Liver (tissue), 9 donors: ENCODE data around the gene LYRM4. TPM values are rescaled to one million over a fixed set of nuclear protein-coding genes. Genes with fewer than 3 reads are reported as not detected.

Experiments
- DNase-seq: peaks from one replicate; pipeline ENCODE4 v3.0.0-alpha.2; 2017; ENCODE audit warnings: low spot score
- H3K27ac ChIP-seq, 2 donors: one replicate each; pipeline ENCODE4 v1.7.0; 2013; ENCODE audit warnings: inconsistent platforms in 2 of 2, low read length in 2 of 2, control low read depth in 1 of 2, low read depth in 1 of 2, mild to moderate bottlenecking in 1 of 2
- H3K27me3 ChIP-seq, 4 donors: one replicate each; pipeline versions ENCODE4 v1.6.1 to v1.7.0; 2013; ENCODE audit warnings: low read length in 3 of 4, inconsistent platforms in 1 of 4, mild to moderate bottlenecking in 1 of 4, moderate library complexity in 1 of 4; ENCODE audit not compliant: control insufficient read depth in 4 of 4, insufficient read depth in 4 of 4
- H3K36me3 ChIP-seq, 4 donors: one replicate each; pipeline versions ENCODE4 v1.6.1 to v1.7.0; 2013; ENCODE audit warnings: low read length in 3 of 4, mild to moderate bottlenecking in 3 of 4, low read depth in 1 of 4, moderate library complexity in 1 of 4; ENCODE audit not compliant: control insufficient read depth in 4 of 4, insufficient read depth in 3 of 4
- H3K4me1 ChIP-seq, 4 donors: one replicate each; pipeline versions ENCODE4 v1.6.1 to v1.7.0; 2013; ENCODE audit warnings: low read length in 3 of 4, mild to moderate bottlenecking in 3 of 4, moderate library complexity in 1 of 4; ENCODE audit not compliant: control insufficient read depth in 4 of 4, insufficient read depth in 4 of 4
- H3K4me3 ChIP-seq, 3 donors: one replicate each; pipeline versions ENCODE4 v1.6.1 to v1.7.0; 2013; ENCODE audit warnings: low read length in 3 of 3, control low read depth in 1 of 3, low read depth in 1 of 3, mild to moderate bottlenecking in 1 of 3
- H3K9ac ChIP-seq, 2 donors: one replicate each; pipeline ENCODE4 v1.7.0; 2013; ENCODE audit warnings: low read length in 2 of 2, mild to moderate bottlenecking in 2 of 2, moderate library complexity in 2 of 2, control low read depth in 1 of 2, low read depth in 1 of 2
- H3K9me3 ChIP-seq, 4 donors: one replicate each; pipeline versions ENCODE4 v1.6.1 to v1.7.0; 2013; ENCODE audit warnings: low read length in 3 of 4; ENCODE audit not compliant: control insufficient read depth in 4 of 4
- CTCF ChIP-seq: fragments of 150-350 bp; IDR thresholded peaks from 2 replicates; pipeline ENCODE4 v1.5.1; 2017; ENCODE audit warnings: improper control_type of control experiment, low read depth, low read length; ENCODE audit not compliant: missing input control
- EGR1 ChIP-seq, 2 donors: IDR thresholded peaks; 2 replicates each; pipeline ENCODE4 v1.6.1; 2016 to 2018; ENCODE audit warnings: antibody characterized with exemption in 2 of 2, low read depth in 2 of 2
- FOXA2 ChIP-seq: IDR thresholded peaks from 2 replicates; pipeline ENCODE4 v1.6.1; 2016; ENCODE audit warnings: antibody characterized with exemption
- HNF4A ChIP-seq, 2 donors: conservative IDR thresholded peaks; 2 replicates each; pipeline ENCODE4 v1.6.1; 2016; ENCODE audit warnings: antibody characterized with exemption in 2 of 2, mild to moderate bottlenecking in 2 of 2
- HNF4G ChIP-seq: IDR thresholded peaks from 2 replicates; pipeline ENCODE4 v1.6.1; 2016; ENCODE audit warnings: antibody characterized with exemption
- JUND ChIP-seq, 2 donors: IDR thresholded peaks; 2 replicates each; pipeline ENCODE4 v1.6.1; 2016; ENCODE audit warnings: antibody characterized with exemption in 2 of 2
- NR2F2 ChIP-seq: IDR thresholded peaks from 2 replicates; pipeline ENCODE4 v1.6.1; 2016; ENCODE audit warnings: antibody characterized with exemption
- RAD21 ChIP-seq, 2 donors: IDR thresholded peaks; 2 replicates each; pipeline ENCODE4 v1.6.1; 2016; ENCODE audit warnings: antibody characterized with exemption in 2 of 2, mild to moderate bottlenecking in 2 of 2
- REST ChIP-seq: IDR thresholded peaks from 2 replicates; pipeline ENCODE4 v1.6.1; 2016; ENCODE audit warnings: antibody characterized with exemption, mild to moderate bottlenecking
- RXRA ChIP-seq, 2 donors: IDR thresholded peaks; 2 replicates each; pipeline ENCODE4 v1.6.1; 2017 to 2018; ENCODE audit warnings: antibody characterized with exemption in 2 of 2, mild to moderate bottlenecking in 1 of 2
- SP1 ChIP-seq: IDR thresholded peaks from 2 replicates; pipeline ENCODE4 v1.6.1; 2018; ENCODE audit warnings: antibody characterized with exemption, mild to moderate bottlenecking
- WGBS: extraction: QIAGEN DNeasy Blood & Tissue Kit; methylation state at CpG from one replicate; pipeline ENCODE4 v1.1.7; 2013; 5-methylcytosine and 5-hydroxymethylcytosine counted together
- polyA plus RNA-seq, 2 donors: library from polyadenylated mRNA; stranded (reverse) in 1 of 2; unstranded in 1 of 2; fragments of 200-250 nt in 1 of 2; fragments of >200 nt in 1 of 2; fragmentation: Nextera tagmentation in 1 of 2; extraction: Ambion mirVana in 1 of 2; gene quantifications; one replicate each; pipeline versions ENCODE4 v1.2.1 to v1.2.3, GENCODE V29; 2013 to 2015
- total RNA-seq, 2 donors: library from RNA; depleted of rRNA; stranded (reverse); fragments of >200 nt; gene quantifications; one replicate each; pipeline ENCODE4 v1.2.3, GENCODE V29; 2014
- TF ChIP-seq, protein P1 (sequence below): IDR thresholded peaks from 2 replicates; pipeline ENCODE4 v1.6.1; 2016; ENCODE audit warnings: antibody characterized with exemption
- TF ChIP-seq, protein P2 (sequence below): IDR thresholded peaks from 2 replicates; pipeline ENCODE4 v1.6.1; 2016; ENCODE audit warnings: antibody characterized with exemption
- donor health status: healthy.
- donor health status: healthy.
- donor health status: healthy.
- donor health status: healthy.
- donor health status: healthy.

The LYRM4 gene
- total and polyA plus RNA-seq, 4 donors: 4.4 to 13.1 (median 6.5) TPM

DNA sequence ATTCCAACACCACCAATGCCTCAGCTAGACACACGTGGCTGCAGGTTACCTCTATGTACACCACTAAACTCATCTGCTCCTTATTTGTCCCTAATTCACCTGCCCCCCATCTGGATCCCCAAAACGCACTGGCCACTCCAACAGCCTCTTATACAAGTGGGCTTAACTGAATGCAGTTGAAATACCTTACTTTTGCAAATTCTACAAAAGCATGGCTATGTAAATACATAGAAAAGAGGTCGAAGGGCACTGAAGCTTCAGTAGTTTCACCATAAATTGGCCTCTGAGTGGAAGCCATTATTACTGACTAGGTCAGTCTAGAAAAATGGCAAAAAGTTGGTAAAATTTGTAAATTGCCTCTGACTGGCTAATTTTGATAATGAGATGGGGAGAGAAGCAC is 186.8 kb downstream of the LYRM4 start:
- Histone ChIP-seq H3K27ac (no peak overlapping the region), H3K27me3 (no peaks in the 10 kb centered on the region), H3K36me3 (no peaks in the 10 kb centered on the region), H3K9me3 (no peaks in the 10 kb centered on the region), H3K4me3 (no peak overlapping the region), H3K4me1 (peaks cover 0 to 3% (median 0%) of the 10 kb centered on the region in 4 donors), H3K9ac (no peak overlapping the region)
- no peak for TF ChIP-seq HNF4A (conservative IDR thresholded peaks at IDR 0.05)
- no peak for TF ChIP-seq HNF4G
- no peak for TF ChIP-seq SP1
- TF ChIP-seq EGR1 (IDR thresholded peaks at IDR 0.05; ENCODE audit: low read depth in 2 of 2): no peak
- no peak for TF ChIP-seq REST
- TF ChIP-seq, protein P1, sequence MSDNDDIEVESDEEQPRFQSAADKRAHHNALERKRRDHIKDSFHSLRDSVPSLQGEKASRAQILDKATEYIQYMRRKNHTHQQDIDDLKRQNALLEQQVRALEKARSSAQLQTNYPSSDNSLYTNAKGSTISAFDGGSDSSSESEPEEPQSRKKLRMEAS: no peak
- TF ChIP-seq JUND (IDR thresholded peaks at IDR 0.05): no peak
- no peak for DNase-seq
- WGBS: 76% methylated on average over 3 of the region's 3 CpGs

- no peak for DNase-seq
- 85% methylated on average over 7 of the region's 7 CpGs for WGBS
- H3K36me3 ChIP-seq: no peaks in the 10 kb centered on the region
- no peak for TF ChIP-seq FOXA2
- no peak for TF ChIP-seq REST
- TF ChIP-seq HNF4A (conservative IDR thresholded peaks at IDR 0.05): no peak
- TF ChIP-seq RAD21 (IDR thresholded peaks at IDR 0.05): no peak
- TF ChIP-seq SP1: no peak
- TF ChIP-seq, protein P1: no peak
- TF ChIP-seq NR2F2: no peak
- TF ChIP-seq, protein P2, sequence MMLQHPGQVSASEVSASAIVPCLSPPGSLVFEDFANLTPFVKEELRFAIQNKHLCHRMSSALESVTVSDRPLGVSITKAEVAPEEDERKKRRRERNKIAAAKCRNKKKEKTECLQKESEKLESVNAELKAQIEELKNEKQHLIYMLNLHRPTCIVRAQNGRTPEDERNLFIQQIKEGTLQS: no peak
- no peak for TF ChIP-seq EGR1 (IDR thresholded peaks at IDR 0.05; ENCODE audit: low read depth in 2 of 2)
- TF ChIP-seq RXRA (IDR thresholded peaks at IDR 0.05): no peak
- no peak for TF ChIP-seq CTCF
- TF ChIP-seq JUND (IDR thresholded peaks at IDR 0.05): no peak
- H3K4me3 ChIP-seq: no peak overlapping the region
- no peaks in the 10 kb centered on the region for H3K9me3 ChIP-seq
- no peak overlapping the region for H3K27ac ChIP-seq
- no peak overlapping the region for H3K9ac ChIP-seq
- H3K27me3 ChIP-seq: no peaks in the 10 kb centered on the region
- peaks cover 0 to 9% (median 0%) of the 10 kb centered on the region in 4 donors for H3K4me1 ChIP-seq
These were observed 188.3 kb downstream of the LYRM4 start for GRCh38 chr6:5072440-5072839.
